ENCODE results near the gene GOLGA7B.

GOLGA7B gene

DNA sequence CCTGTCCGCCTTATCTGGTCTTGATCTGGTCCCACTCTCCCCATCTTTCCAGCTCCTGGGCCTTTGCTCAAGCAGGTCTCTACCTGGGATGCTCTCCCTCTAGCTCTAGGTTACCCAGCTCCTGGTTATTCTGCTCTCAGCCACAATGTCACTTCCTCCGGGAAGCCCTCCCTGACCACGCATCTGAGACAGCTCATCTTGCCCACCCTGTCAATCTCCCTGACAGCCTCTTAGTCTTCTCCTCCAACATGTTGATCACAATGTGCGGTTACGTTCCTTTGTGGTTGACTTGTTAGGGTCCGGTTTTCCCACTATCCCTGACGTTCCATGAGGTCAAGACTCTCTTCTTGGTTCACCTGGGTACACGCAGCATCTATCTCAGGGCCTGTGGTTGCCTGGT lies 55.6 kb downstream of the GOLGA7B start:
- Histone ChIP-seq H3K9me3 (no peaks in the 10 kb centered on the region), H3K4me3 (ENCODE audit: low read depth, low read length) (no peak overlapping the region), H3K36me3 (no peaks in the 10 kb centered on the region), H3K27me3 (no peaks in the 10 kb centered on the region), H3K4me1 (no peaks in the 10 kb centered on the region)
- no peak for DNase-seq
- TF ChIP-seq, protein P1, sequence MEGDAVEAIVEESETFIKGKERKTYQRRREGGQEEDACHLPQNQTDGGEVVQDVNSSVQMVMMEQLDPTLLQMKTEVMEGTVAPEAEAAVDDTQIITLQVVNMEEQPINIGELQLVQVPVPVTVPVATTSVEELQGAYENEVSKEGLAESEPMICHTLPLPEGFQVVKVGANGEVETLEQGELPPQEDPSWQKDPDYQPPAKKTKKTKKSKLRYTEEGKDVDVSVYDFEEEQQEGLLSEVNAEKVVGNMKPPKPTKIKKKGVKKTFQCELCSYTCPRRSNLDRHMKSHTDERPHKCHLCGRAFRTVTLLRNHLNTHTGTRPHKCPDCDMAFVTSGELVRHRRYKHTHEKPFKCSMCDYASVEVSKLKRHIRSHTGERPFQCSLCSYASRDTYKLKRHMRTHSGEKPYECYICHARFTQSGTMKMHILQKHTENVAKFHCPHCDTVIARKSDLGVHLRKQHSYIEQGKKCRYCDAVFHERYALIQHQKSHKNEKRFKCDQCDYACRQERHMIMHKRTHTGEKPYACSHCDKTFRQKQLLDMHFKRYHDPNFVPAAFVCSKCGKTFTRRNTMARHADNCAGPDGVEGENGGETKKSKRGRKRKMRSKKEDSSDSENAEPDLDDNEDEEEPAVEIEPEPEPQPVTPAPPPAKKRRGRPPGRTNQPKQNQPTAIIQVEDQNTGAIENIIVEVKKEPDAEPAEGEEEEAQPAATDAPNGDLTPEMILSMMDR (IDR thresholded peaks at IDR 0.05; ENCODE audit: low read depth, low read length): no peak

DNA sequence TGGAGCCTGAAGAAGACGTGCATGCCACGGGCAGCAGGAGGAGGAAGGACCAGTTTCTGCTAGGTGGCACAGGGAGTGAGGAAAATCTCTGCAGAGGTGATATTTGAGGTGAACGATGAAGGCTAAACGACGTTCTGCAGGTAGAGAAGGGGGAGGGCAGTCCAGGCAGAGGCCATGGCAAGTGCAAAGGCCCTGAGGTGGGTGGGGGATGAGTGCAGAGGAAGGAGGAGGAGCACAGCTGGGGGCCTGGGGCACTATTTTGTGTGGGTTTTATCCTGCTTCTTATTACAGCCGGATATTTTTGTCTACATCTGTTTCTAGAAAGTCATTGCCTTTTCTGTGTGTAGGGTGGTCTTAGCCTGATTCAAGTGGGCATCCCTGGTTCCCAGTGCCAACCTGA lies 57.6 kb downstream of the GOLGA7B start:
- DNase-seq: no peak
- Histone ChIP-seq H3K4me3 (ENCODE audit: low read depth, low read length) (no peak overlapping the region), H3K36me3 (no peaks in the 10 kb centered on the region), H3K4me1 (no peaks in the 10 kb centered on the region), H3K9me3 (no peaks in the 10 kb centered on the region), H3K27me3 (no peaks in the 10 kb centered on the region)
- TF ChIP-seq, protein P1 (IDR thresholded peaks at IDR 0.05; ENCODE audit: low read depth, low read length): no peak

DNA sequence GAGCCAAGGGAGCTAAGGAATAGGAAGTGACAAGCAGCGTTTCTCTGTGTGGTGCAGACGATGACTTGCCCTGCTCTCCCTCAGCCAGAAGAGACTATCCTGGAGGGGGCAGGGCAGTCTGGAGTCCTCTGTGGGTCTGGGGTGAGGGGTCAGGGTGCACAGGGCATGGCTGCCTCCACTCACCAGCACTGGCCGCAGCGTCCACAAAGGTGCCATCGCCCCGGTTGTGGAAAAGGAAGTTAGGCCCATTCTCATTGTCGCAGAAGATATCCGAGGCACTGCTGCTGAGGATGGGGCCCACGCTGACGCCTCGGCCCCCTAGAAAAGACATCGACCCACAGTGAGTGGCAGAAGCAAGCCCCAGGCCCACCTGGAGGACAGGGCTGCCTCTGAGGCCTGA lies 58.2 kb downstream of the GOLGA7B start:
- Histone ChIP-seq H3K36me3 (no peaks in the 10 kb centered on the region), H3K27me3 (no peaks in the 10 kb centered on the region), H3K4me1 (no peaks in the 10 kb centered on the region), H3K9me3 (no peaks in the 10 kb centered on the region), H3K4me3 (ENCODE audit: low read depth, low read length) (no peak overlapping the region)
- TF ChIP-seq, protein P1 (IDR thresholded peaks at IDR 0.05; ENCODE audit: low read depth, low read length): no peak
- DNase-seq: no peak

DNA sequence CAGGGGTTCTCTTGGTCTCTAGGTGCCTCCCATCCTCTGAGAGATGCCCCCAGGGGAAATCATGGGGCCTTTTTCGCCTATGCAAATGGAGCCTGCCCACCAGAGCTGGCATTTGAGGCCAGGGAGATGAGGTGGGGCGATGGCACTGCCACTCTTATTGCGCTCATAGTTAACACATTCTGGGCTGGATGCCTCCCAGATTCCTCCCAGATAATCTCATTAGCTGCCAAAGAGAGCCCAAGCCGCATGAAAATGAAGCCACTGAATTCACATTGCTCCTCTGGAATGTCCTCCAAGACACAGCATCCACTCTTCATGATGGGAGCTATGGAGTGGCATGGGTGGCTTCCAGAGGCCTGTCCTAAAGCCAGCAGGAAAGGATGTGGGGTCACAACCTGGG lies 61.0 kb downstream of the GOLGA7B start:
- H3K27me3 ChIP-seq: no peaks in the 10 kb centered on the region
- H3K4me1 ChIP-seq: 0 out of 2 replicates have a peak, but pooled peaks cover 2% of the 10 kb centered on the region
- no peaks in the 10 kb centered on the region for H3K36me3 ChIP-seq
- H3K4me3 ChIP-seq (ENCODE audit: low read depth, low read length): no peak overlapping the region
- no peaks in the 10 kb centered on the region for H3K9me3 ChIP-seq
- TF ChIP-seq, protein P1 (IDR thresholded peaks at IDR 0.05; ENCODE audit: low read depth, low read length): no peak
- no peak for DNase-seq

DNA sequence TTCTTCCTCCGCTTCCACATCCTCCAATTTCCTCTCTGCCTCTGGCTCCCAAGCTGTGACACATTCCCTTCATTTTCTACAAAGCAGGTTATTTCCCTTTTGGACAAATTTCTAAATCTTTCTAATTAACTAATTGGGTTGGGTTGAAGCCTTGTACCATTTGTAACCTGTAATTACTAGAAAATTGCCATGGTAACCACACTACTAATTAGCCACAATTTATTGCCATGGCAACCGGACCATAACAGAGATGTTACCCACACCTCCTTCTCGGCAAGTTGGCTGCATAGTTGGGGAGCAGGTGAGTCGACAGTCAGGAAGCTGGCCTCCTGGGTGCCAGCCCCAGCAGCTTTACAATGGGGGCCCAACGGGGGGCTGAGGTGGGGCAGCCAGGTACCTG lies 61.6 kb downstream of the GOLGA7B start:
- no peak for DNase-seq
- H3K4me1 ChIP-seq: 0 out of 2 replicates have a peak, but pooled peaks cover 2% of the 10 kb centered on the region
- no peak overlapping the region for H3K4me3 ChIP-seq (ENCODE audit: low read depth, low read length)
- no peaks in the 10 kb centered on the region for H3K27me3 ChIP-seq
- TF ChIP-seq, protein P1 (IDR thresholded peaks at IDR 0.05; ENCODE audit: low read depth, low read length): no peak
- no peaks in the 10 kb centered on the region for H3K9me3 ChIP-seq
- H3K36me3 ChIP-seq: no peaks in the 10 kb centered on the region

DNA sequence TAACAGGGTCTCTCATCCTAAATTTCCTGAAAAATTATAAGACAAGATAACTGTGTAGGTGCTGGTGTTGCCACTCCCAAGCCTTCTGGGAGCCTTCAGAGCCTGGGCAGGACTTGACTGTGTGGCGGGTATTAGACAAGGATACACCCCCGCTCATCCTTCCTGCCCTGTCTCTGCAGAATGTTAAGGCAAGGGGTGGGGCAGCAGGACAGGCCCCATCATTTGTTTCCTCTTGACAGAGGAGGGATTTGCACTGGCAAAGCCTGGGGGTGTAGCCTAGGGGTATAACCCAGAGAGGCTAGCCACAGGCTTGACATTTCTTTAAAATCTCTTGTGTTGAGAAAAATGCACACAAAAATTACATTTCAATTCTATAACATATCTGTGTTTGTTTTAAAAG lies 63.5 kb downstream of the GOLGA7B start:
- TF ChIP-seq, protein P1 (IDR thresholded peaks at IDR 0.05; ENCODE audit: low read depth, low read length): no peak
- Histone ChIP-seq H3K4me1 (0 out of 2 replicates have a peak, but pooled peaks cover 2% of the 10 kb centered on the region), H3K27me3 (no peaks in the 10 kb centered on the region), H3K9me3 (no peaks in the 10 kb centered on the region), H3K36me3 (no peaks in the 10 kb centered on the region), H3K4me3 (ENCODE audit: low read depth, low read length) (no peak overlapping the region)
- no peak for DNase-seq
